ENCODE measurements around the gene GAPDH.

Gene GAPDH

DNA sequence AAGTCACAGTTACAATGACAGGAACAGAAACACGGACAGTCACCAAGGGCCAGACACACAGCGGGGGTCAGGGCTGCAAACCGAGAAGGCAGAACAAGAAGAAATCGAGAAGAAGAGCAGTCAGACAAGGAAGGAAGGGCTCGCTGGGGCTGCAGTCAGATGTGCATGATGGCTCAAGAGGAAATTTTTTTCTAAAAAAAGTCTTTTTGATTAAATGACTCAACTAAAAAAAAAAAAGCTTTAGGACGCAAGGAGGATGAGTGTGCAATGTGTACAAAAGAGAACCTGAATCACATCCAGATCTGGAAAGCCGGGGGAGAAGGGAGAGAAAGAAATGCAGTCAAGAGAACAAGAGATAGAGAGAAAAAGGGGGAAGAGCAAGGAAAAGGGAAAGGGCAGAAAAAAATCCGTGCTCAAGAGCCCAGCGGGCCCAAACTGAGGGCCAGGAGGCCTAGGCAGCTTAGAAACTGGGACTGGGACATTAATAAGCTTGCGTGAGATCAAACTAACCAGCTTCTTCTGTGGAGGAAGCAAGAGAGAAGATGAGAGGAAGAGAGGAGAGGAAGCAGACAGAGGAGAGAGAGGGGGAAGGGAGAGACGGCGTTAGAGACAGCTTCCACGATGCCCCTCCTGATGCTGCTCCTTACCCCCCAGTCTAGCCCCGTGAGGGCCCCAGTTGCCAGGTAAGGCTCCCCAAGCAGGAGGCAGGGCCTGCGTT is 14.8 kb downstream of the GAPDH start:
- peaks cover 11% of the 10 kb centered on the region for H3K4me1 ChIP-seq (ENCODE audit: control insufficient read depth, low read length)
- H3K4me2 ChIP-seq (ENCODE audit: low read length), result no peak overlapping the region

DNA sequence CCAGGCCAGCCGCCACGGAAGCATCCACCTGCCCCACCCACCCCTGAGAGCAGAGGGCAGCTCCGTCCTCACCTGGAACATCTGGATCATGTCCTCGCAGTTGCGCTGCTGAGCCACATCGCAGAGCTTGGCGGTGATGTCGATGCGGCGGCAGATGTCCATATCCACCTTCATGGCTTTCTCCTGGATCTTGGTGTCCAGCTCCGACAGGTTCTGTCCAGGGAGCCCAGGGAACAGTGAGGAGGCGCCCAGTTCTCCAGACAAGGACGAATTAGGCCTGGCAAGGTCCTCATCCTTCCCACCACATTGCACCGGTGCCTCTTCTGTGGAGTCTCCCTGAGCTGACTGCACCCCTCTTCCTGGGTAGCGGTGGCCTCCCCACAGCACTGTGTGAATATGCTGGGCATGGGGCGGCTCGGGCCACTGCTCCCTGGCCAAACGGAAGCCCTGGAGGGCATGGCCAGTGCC is 15.4 kb downstream of the GAPDH start:
- Histone ChIP-seq H3K4me2 (ENCODE audit: low read length) (no peak overlapping the region), H3K9me3 (ENCODE audit: control insufficient read depth, insufficient read depth, low read length) (no peaks in the 10 kb centered on the region), H3K36me3 (ENCODE audit: control insufficient read depth, low read length) (peaks cover 77% of the 10 kb centered on the region)

More for the DNA sequence above, 14.8 kb downstream of the GAPDH start:
- Histone ChIP-seq H3K36me3 (ENCODE audit: control insufficient read depth, low read length) (peaks cover 79% of the 10 kb centered on the region), H4K20me1 (ENCODE audit: control insufficient read depth, insufficient read depth, low read depth, low read length) (0 out of 2 replicates have a peak, but pooled peaks cover 3% of the 10 kb centered on the region), H3K9me3 (ENCODE audit: control insufficient read depth, insufficient read depth, low read length) (no peaks in the 10 kb centered on the region), H3F3A (ENCODE audit: control insufficient read depth, insufficient read depth) (no peaks in the 10 kb centered on the region), H3K4me3 (ENCODE audit: low read length) (no peak overlapping the region), H3K27me3 (ENCODE audit: control insufficient read depth, low read length) (no peaks in the 10 kb centered on the region), H3K27ac (ENCODE audit: low read depth, low read length) (no peak overlapping the region), H3K79me2 (ENCODE audit: control insufficient read depth, low read length) (peaks cover 42% of the 10 kb centered on the region), H3K9me2 (replicated peaks; ENCODE audit: control insufficient read depth, low read length) (no peaks in the 10 kb centered on the region)
- TF ChIP-seq EZH2phosphoT487 (IDR thresholded peaks at IDR 0.05; ENCODE audit: borderline replicate concordance, low read length), result no peak
- TF ChIP-seq CTCF (IDR thresholded peaks at IDR 0.05; ENCODE audit: low read depth, low read length, poor library complexity, severe bottlenecking), result no peak

GRCh38 chr12:6550294-6551062 is 16.2 kb downstream of the GAPDH start:
- Histone ChIP-seq H3K9me2 (replicated peaks; ENCODE audit: control insufficient read depth, low read length) (no peaks in the 10 kb centered on the region), H4K20me1 (ENCODE audit: control insufficient read depth, insufficient read depth, low read depth, low read length) (0 out of 2 replicates have a peak, but pooled peaks cover 3% of the 10 kb centered on the region), H3K4me2 (ENCODE audit: low read length) (no peak overlapping the region), H3F3A (ENCODE audit: control insufficient read depth, insufficient read depth) (no peaks in the 10 kb centered on the region), H3K4me3 (ENCODE audit: low read length) (no peak overlapping the region), H3K36me3 (ENCODE audit: control insufficient read depth, low read length) (peaks cover 83% of the 10 kb centered on the region), H3K27ac (ENCODE audit: low read depth, low read length) (no peak overlapping the region), H3K9me3 (ENCODE audit: control insufficient read depth, insufficient read depth, low read length) (no peaks in the 10 kb centered on the region), H3K27me3 (ENCODE audit: control insufficient read depth, low read length) (no peaks in the 10 kb centered on the region), H3K4me1 (ENCODE audit: control insufficient read depth, low read length) (peaks cover 14% of the 10 kb centered on the region), H3K79me2 (ENCODE audit: control insufficient read depth, low read length) (peaks cover 55% of the 10 kb centered on the region)
- TF ChIP-seq CTCF (IDR thresholded peaks at IDR 0.05; ENCODE audit: low read depth, low read length, poor library complexity, severe bottlenecking) (no peak), EZH2phosphoT487 (IDR thresholded peaks at IDR 0.05; ENCODE audit: borderline replicate concordance, low read length) (no peak)

More for the DNA sequence above, 15.4 kb downstream of the GAPDH start:
- TF ChIP-seq EZH2phosphoT487 (IDR thresholded peaks at IDR 0.05; ENCODE audit: borderline replicate concordance, low read length) (no peak), CTCF (IDR thresholded peaks at IDR 0.05; ENCODE audit: low read depth, low read length, poor library complexity, severe bottlenecking) (no peak)
- 0 out of 2 replicates have a peak, but pooled peaks cover 3% of the 10 kb centered on the region for H4K20me1 ChIP-seq (ENCODE audit: control insufficient read depth, insufficient read depth, low read depth, low read length)
- no peaks in the 10 kb centered on the region for H3K9me2 ChIP-seq (replicated peaks; ENCODE audit: control insufficient read depth, low read length)
- no peak overlapping the region for H3K27ac ChIP-seq (ENCODE audit: low read depth, low read length)
- H3K27me3 ChIP-seq (ENCODE audit: control insufficient read depth, low read length), result no peaks in the 10 kb centered on the region
- H3K4me1 ChIP-seq (ENCODE audit: control insufficient read depth, low read length), result peaks cover 14% of the 10 kb centered on the region
- no peak overlapping the region for H3K4me3 ChIP-seq (ENCODE audit: low read length)
- peaks cover 48% of the 10 kb centered on the region for H3K79me2 ChIP-seq (ENCODE audit: control insufficient read depth, low read length)
- no peaks in the 10 kb centered on the region for H3F3A ChIP-seq (ENCODE audit: control insufficient read depth, insufficient read depth)

Measured in DOHH2 (cell line).